ENCODE results near the gene CDH3.

Gene CDH3

DNA sequence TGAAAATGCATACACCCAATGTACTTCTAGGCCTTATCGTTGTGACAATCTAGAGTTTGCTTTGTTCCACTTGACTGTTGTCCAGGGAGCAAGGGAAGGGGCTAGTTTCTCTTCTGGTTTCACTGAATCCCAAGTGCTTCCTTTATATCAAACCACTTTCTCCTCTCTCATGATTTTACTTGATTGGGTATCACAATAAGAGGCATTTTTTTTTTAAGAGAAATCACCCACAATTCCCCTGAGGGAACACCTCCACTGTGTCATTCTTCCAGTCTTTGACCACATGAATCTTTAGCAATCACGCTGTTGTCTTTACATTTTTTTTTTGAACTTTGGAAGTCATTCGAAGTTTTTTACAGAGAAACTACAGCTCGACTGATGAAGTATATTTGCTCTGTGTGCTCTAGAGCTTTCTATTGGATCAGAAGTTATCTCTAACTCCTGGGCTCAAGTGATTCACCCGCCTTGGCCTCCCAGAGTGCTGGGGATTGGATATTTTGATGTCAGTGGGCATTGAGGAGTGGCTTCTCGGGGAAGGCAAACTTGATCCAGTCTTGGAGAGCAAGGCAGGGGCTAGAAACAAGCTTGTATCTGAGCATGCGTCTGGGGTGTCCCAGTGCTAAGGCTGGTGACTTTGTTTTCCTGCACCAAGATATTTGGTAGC is 95.0 kb downstream of the CDH3 start:
- no peak for DNase-seq

DNA sequence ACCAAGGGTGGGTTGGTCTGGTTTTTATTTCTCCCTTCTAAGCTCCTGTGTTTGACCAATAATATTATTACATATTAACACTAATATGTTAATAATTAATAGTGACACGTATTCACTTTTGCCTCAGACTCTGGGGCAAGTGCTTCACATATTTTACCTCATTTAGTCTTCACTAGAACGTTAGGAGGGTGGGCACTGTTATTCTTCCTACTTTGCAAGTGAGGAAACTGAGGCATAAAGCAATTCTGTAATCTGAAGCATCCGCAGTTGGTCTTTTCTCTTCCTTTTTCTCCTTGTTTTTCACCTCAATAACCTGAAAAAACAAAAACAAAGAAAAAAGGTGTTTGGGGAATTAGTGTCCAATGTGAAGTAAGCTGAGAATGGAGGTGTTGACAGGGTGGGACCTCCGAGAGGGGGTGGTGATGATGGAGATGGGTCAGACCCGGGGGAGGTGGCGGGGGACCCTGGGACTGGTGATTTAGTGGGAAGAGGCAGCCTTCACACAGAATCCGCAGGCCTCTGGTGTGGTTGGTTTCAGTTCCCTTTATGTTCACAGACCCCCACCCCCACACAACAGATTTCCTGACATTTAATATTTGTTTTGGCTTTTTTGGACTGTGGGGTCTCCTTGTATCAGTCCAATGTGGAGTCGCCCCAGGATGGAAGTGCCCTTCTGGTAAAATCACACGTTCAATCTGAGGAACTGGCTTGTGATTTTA is 95.7 kb downstream of the CDH3 start:
- DNase-seq: no peak

DNA sequence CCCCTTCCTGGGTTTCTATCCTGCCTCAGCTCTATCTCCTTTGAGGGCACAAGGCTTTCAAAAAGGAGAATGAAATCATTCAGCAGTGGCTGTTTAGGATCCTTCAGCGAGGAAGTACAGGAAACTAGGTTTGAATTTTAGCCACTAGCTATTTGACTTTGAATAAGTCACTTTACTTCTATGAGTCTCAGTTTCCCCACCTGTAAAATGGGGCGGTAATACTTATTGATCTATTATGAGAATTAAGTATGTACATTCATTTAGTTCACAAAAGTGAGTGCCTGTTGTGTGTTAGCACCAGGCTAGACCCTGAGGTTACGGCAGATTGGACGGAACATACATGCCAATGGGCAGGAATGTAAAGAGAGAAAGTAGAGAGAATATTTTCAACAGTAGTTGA is 98.6 kb downstream of the CDH3 start:
- DNase-seq: no peak

DNA sequence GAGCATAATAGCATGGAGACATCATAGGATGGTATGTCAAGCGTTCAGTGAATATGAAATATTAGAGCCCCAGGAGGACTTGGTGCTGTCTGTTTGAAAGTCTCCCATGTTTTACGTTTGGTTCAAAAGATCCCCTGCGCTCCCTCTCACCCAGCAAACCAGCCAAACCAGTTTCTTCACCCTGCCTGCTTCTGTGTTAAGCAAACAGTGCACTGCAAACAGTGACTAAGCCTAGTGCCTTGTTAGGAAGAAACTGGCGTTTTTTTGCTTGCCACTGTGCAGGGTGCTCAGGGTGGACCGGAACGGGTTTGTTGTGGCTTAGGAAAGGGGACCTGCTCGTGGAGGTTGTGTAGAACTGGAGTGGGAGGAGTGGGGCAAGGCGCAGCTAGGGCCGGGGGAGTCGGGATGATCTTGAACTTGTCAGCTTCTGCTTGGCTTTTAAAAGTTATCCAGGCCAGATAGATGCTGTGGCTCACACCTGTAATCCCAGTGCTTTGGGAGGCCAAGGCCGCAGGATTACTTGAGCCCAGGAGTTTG is 99.7 kb downstream of the CDH3 start:
- DNase-seq: no peak

DNA sequence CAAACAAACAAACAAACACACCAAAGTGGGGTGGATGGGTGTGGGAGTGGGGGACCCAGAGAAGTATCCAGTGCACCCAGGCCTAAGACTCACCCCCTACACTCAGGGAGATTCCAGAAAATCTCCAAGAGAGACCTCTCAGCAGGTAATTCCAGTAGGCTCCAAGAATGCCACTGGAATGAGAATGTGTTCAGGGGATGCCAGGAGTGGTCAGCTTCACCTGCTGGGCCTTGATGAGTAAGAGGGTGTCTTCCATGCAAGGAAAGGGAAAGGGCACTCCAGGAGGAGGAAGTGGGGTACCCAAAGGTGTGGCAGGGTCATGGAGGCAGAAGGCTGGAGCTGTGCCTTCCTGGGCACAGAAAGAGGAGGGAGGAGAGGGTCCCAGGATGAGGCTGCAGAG is 101.8 kb downstream of the CDH3 start:
- no peak for DNase-seq

DNA sequence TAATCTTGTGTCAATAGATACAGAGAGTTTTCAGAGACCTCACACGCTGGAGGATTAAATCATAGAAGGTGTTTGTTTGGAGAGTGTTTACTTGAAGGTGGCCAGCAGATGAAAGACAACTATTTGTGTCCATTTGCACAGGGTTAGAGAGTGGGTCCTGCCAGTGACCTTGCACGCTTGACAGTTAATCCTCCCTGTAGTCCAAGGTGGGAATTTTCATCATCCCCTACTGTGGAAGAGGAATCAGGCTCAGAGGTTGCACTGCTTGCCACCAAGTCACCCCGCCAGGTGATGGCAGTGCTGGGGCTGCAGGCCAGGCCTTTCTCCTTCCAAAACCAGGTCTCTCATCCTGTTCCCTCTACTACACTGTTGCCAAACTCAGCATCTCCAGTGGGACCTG is 104.3 kb downstream of the CDH3 start:
- DNase-seq: no peak
